Mesangial cell (primary cell): ENCODE results near the gene PGAP1. TPM values are rescaled to one million over a fixed set of nuclear protein-coding genes. Genes with fewer than 3 reads are reported as not detected.

Experiments used
- total RNA-seq: library from RNA; depleted of rRNA; stranded (reverse); fragments of >200 nt; gene quantifications from 2 replicates; pipeline ENCODE4 v1.2.3, GENCODE V29; 2015

The PGAP1 gene
- 3.1 and 4.4 TPM in 2 replicates for total RNA-seq

DNA sequence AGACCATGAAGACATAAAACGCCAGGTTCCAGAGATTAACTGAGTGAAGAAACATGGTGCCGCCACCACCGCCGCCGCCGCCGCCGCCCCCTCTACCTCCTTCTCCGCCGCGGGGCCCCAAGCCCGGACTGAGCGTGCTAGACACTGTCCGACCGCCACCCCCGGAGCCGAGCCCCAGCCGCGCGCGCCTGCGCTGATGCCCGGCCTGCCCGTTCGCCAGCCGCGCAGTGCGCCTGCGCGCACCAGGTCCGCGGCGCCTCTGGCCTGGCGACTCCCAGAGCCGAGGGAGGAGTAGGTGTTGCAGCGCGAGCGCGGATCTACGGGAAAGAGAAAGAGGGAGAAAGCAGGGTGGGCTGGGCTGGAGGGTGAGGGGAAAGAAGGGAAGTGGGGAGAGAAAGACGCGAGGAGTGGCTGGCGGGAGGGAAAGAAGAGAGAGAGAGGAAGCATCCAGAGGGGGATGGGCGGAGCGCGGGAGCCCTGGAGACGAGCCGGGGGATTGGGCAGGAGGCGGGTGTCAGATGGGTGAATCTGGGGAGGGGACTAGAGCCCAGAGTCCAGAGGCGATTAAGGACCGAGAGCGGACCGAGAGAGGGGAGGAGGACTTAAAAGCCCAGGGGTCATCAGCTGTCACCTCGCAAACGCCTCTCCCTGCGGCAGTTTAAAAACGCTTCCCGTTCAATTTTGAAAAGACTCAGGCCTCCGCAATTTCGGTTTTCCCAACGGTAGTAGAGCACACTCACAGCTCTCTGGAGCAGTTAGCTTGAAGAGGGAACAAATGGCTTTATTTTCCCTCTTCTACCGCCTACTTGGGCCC, at the start of gene PGAP1:
Gene PGAP1, minus strand, starts transcription at position 146 of the 814 bp plus-strand sequence. Its CDS starts 91 bp downstream, at position 55.

DNA sequence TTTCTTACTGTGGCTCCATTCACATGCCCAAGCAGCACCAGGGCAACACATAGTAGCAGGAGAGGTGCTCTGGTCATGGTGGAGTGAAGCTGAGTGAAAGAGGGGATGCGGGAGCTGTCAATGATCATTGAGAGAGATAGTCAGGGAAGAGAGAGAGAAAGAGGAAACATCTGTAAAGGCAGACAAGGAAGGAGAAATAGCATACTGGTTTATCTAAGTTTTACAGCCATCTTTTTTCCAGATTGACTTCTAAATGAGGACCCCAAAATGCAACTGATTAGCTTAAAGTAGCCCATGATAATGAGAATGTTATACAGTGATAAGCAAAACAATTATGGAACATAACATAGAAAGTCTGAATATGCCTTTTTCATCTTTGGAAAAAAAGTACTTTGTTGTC, 117.2 kb downstream of the PGAP1 start, which contains the start of gene C2orf66:
Gene C2orf66, minus strand, starts transcription at position 96 of the 400 bp plus-strand sequence. Its CDS starts 19 bp downstream, at position 77.

Other genes starting within 250 kb of the PGAP1 start
- 19.4 and 25.4 TPM in 2 replicates for gene GTF3C3, start 127.0 kb downstream of the PGAP1 start, total RNA-seq
- gene C2orf66, start 117.4 kb downstream of the PGAP1 start, total RNA-seq, result under 0.01 TPM in 1 of 2 replicates, not detected in the other